Esophagus squamous epithelium (tissue), 4 donors: Measurements from ENCODE around the gene BMPER.

Source experiments
- POLR2A ChIP-seq, 4 donors: fragments of 450-650 bp; IDR thresholded peaks; one replicate each; pipeline ENCODE4 v1.6.1; 2017; ENCODE audit warnings: antibody characterized with exemption in 4 of 4, mild to moderate bottlenecking in 4 of 4, moderate library complexity in 3 of 4
- TF ChIP-seq, protein P1 (sequence below), 6 experiments: fragments of 450-650 bp in 4 of 6; fragments of 200-600 bp in 2 of 6; sonication (generic) in 2 of 6; IDR thresholded peaks; one replicate each; pipeline ENCODE4 v1.5.1; 2016 to 2019; ENCODE audit warnings: antibody characterized with exemption in 6 of 6, mild to moderate bottlenecking in 4 of 6, moderate library complexity in 4 of 6

DNA sequence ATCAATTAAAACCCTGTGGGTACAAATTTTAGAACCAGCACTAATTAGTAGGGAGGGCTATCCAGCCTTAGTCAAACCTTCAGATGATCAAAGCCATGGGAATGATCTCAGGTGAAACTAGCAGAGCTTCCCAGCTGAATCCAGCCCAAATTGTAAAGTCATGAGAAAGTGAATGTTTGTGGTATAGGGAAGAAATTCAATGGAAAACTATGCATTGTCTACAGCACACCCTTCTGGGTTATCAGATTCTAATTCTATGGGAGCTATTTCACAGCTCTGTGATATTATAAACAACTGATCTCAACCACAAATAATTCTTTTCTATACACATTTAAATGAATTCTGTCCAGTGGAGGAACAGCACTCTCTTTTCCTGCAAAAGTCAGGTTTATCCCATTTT lies 24.6 kb upstream of the BMPER start:
- TF ChIP-seq, protein P1, sequence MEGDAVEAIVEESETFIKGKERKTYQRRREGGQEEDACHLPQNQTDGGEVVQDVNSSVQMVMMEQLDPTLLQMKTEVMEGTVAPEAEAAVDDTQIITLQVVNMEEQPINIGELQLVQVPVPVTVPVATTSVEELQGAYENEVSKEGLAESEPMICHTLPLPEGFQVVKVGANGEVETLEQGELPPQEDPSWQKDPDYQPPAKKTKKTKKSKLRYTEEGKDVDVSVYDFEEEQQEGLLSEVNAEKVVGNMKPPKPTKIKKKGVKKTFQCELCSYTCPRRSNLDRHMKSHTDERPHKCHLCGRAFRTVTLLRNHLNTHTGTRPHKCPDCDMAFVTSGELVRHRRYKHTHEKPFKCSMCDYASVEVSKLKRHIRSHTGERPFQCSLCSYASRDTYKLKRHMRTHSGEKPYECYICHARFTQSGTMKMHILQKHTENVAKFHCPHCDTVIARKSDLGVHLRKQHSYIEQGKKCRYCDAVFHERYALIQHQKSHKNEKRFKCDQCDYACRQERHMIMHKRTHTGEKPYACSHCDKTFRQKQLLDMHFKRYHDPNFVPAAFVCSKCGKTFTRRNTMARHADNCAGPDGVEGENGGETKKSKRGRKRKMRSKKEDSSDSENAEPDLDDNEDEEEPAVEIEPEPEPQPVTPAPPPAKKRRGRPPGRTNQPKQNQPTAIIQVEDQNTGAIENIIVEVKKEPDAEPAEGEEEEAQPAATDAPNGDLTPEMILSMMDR (IDR thresholded peaks at IDR 0.05) = no peak
- TF ChIP-seq POLR2A (IDR thresholded peaks at IDR 0.05) = no peak
